ENCODE data around the gene EMX1. TPM values are rescaled to one million over a fixed set of nuclear protein-coding genes. Genes with fewer than 3 reads are reported as not detected.
A peak's percentile ranks its signal among the peaks of the same experiment; 100 is the strongest.

Gene EMX1
- polyA plus RNA-seq (0.33 and 0.70 TPM in 2 replicates), polyA minus RNA-seq (not detected in 2 replicates)

GRCh38 chr2:72917138-72917876 lies at the start of gene EMX1:
TSS of gene EMX1 (plus strand) at chr2:72917519. CDS start at chr2:72917853, 334 bp downstream.
- Histone ChIP-seq H3K27me3 (ENCODE audit: insufficient read depth, low read depth, low read length) (peaks cover 96% of the 10 kb centered on the region), H2AFZ (ENCODE audit: low read depth, low read length) (no peak within 1 kb of the TSS), H3F3A (ENCODE audit: insufficient read depth, low read length, poor library complexity, severe bottlenecking) (no peaks in the 10 kb centered on the region), H3K9me2 (ENCODE audit: insufficient read depth, low read length) (no peaks in the 10 kb centered on the region), H3K9me3 (ENCODE audit: low read length) (no peaks in the 10 kb centered on the region), H3K4me3 (ENCODE audit: low read length) (peak within 1 kb of the TSS; percentile 67), H3K79me2 (replicated peaks; ENCODE audit: insufficient read depth, low read length) (peaks cover 18% of the 10 kb centered on the region), H3K27ac (ENCODE audit: low read length) (no peak within 1 kb of the TSS), H3K36me3 (ENCODE audit: insufficient read depth, low read length) (no peaks in the 10 kb centered on the region), H4K20me1 (ENCODE audit: insufficient read depth) (no peaks in the 10 kb centered on the region), H3K4me2 (ENCODE audit: low read length) (no peak within 1 kb of the TSS), H3K9ac (ENCODE audit: low read length) (no peak within 1 kb of the TSS)
- TF ChIP-seq POLR2AphosphoS5 (IDR thresholded peaks at IDR 0.05) (peak; percentile 14), REST (IDR thresholded peaks at IDR 0.05; ENCODE audit: borderline replicate concordance) (no peak)

- H3K4me3 ChIP-seq (ENCODE audit: low read length) = no peak overlapping the region
- no peak overlapping the region for H3K9ac ChIP-seq (ENCODE audit: low read length)
- H3K27me3 ChIP-seq (ENCODE audit: insufficient read depth, low read depth, low read length) = no peaks in the 10 kb centered on the region
- no peak overlapping the region for H3K4me2 ChIP-seq (ENCODE audit: low read length)
- H2AFZ ChIP-seq (ENCODE audit: low read depth, low read length) = no peak overlapping the region
- no peaks in the 10 kb centered on the region for H4K20me1 ChIP-seq (ENCODE audit: insufficient read depth)
- H3K36me3 ChIP-seq (ENCODE audit: insufficient read depth, low read length) = no peaks in the 10 kb centered on the region
- H3K9me2 ChIP-seq (ENCODE audit: insufficient read depth, low read length) = no peaks in the 10 kb centered on the region
- H3K79me2 ChIP-seq (replicated peaks; ENCODE audit: insufficient read depth, low read length) = no peaks in the 10 kb centered on the region
- H3K9me3 ChIP-seq (ENCODE audit: low read length) = peaks cover 3% of the 10 kb centered on the region
- no peaks in the 10 kb centered on the region for H3F3A ChIP-seq (ENCODE audit: insufficient read depth, low read length, poor library complexity, severe bottlenecking)
- no peak for TF ChIP-seq REST (IDR thresholded peaks at IDR 0.05; ENCODE audit: borderline replicate concordance)
- TF ChIP-seq SMC3 (conservative IDR thresholded peaks at IDR 0.05; ENCODE audit: poor library complexity) = no peak
- no peak for TF ChIP-seq POLR2AphosphoS5 (IDR thresholded peaks at IDR 0.05)
- no peak for TF ChIP-seq EZH2 (IDR thresholded peaks at IDR 0.05; ENCODE audit: borderline replicate concordance, insufficient read depth, low read length, poor library complexity, severe bottlenecking)
- TF ChIP-seq TAF1 (IDR thresholded peaks at IDR 0.05; ENCODE audit: low read depth) = no peak
- no peak for TF ChIP-seq EP300 (conservative IDR thresholded peaks at IDR 0.05; ENCODE audit: poor library complexity, severe bottlenecking)
- no peak for TF ChIP-seq MXI1 (conservative IDR thresholded peaks at IDR 0.05; ENCODE audit: poor library complexity, severe bottlenecking)
- TF ChIP-seq CTCF (IDR thresholded peaks at IDR 0.05; ENCODE audit: poor library complexity, severe bottlenecking) = no peak
- TF ChIP-seq RAD21 (conservative IDR thresholded peaks at IDR 0.05) = no peak
- H3K27ac ChIP-seq (ENCODE audit: low read length) = no peak overlapping the region
These were observed 46.3 kb upstream of the EMX1 start for GRCh38 chr2:72871060-72871459.

Measured in neural cell (in vitro differentiated cells).